ENCODE results near the gene AKAP6.

DNA sequence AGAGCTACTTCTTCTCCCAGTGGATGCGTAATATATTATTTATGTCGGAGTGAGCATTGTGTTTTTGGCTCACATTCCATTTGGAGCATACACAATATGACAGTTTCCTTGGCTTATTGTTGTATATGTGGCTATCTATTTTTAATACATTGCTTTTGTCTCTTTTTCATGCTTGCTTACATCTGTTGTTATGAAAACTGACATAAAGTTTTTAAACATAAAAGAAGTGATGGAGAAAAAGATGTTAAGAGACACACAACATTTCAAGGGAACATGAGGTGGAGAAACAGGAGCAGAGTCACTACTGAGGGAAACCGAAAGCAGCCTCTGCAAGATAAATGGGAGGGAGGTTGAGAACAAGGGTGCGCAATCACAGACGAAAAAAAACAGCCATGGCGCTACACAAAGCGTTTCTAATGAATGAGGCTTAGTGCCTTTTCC is 381.2 kb downstream of the AKAP6 start:
- TF ChIP-seq POLR2A (IDR thresholded peaks at IDR 0.05) (no peak), EP300 (IDR thresholded peaks at IDR 0.05) (no peak)
- TF ChIP-seq, protein P1, sequence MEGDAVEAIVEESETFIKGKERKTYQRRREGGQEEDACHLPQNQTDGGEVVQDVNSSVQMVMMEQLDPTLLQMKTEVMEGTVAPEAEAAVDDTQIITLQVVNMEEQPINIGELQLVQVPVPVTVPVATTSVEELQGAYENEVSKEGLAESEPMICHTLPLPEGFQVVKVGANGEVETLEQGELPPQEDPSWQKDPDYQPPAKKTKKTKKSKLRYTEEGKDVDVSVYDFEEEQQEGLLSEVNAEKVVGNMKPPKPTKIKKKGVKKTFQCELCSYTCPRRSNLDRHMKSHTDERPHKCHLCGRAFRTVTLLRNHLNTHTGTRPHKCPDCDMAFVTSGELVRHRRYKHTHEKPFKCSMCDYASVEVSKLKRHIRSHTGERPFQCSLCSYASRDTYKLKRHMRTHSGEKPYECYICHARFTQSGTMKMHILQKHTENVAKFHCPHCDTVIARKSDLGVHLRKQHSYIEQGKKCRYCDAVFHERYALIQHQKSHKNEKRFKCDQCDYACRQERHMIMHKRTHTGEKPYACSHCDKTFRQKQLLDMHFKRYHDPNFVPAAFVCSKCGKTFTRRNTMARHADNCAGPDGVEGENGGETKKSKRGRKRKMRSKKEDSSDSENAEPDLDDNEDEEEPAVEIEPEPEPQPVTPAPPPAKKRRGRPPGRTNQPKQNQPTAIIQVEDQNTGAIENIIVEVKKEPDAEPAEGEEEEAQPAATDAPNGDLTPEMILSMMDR (IDR thresholded peaks at IDR 0.05), result no peak
